ENCODE measurements around the gene SRP68. TPM values are rescaled to one million over a fixed set of nuclear protein-coding genes. Genes with fewer than 3 reads are reported as not detected.

The SRP68 gene
- total and polyA plus RNA-seq, 9 of the 15 experiments (the other 6 are each of a cell fraction or from before 2014, with no cell fraction given), result 29.4 to 92.6 (median 36.2) TPM

DNA sequence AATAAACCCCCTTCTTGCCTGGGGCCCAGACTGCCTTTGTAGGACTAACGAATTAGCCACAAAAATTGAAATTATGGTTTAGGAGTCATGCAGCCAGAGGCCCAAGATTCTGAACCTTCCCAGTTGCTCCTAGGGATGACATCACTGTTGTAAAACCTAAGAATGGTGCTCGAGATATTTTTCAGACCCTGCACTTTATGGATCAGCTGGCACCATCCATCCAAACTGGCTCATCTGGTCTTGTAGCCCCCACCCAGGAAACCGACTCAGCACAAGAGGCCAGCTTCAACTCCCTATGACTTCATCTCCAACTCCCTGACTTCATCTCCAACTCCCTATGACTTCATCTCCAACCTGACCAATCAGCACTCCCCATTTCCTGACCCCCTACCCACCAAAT is 34.3 kb downstream of the SRP68 start (continued):
- TF ChIP-seq, protein P1, sequence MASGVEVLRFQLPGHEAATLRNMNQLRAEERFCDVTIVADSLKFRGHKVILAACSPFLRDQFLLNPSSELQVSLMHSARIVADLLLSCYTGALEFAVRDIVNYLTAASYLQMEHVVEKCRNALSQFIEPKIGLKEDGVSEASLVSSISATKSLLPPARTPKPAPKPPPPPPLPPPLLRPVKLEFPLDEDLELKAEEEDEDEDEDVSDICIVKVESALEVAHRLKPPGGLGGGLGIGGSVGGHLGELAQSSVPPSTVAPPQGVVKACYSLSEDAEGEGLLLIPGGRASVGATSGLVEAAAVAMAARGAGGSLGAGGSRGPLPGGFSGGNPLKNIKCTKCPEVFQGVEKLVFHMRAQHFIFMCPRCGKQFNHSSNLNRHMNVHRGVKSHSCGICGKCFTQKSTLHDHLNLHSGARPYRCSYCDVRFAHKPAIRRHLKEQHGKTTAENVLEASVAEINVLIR (CRISPR knock-in tag; IDR thresholded peaks at IDR 0.05), result no peak
- TF ChIP-seq ZBTB7A (IDR thresholded peaks at IDR 0.05; ENCODE audit: borderline replicate concordance, control insufficient read depth, low read depth, low read length) (no peak), SNRNP70 (optimal IDR thresholded peaks at IDR 0.05; ENCODE audit: low read depth, low read length) (no peak), ZNF253 (CRISPR knock-in tag; conservative IDR thresholded peaks at IDR 0.05) (no peak), CBX2 (IDR thresholded peaks at IDR 0.05; ENCODE audit: insufficient read depth, low read length, poor library complexity, severe bottlenecking) (no peak), ZC3H8 (IDR thresholded peaks at IDR 0.05) (no peak), ZNF696 (CRISPR knock-in tag; conservative IDR thresholded peaks at IDR 0.05) (no peak), TARDBP (IDR thresholded peaks at IDR 0.05) (no peak), HDAC6 (IDR thresholded peaks at IDR 0.05; ENCODE audit: low read depth, low read length) (no peak), POLR2B (IDR thresholded peaks at IDR 0.05; ENCODE audit: low read depth, partially characterized antibody) (peak; percentile 37), KDM2B (CRISPR knock-in tag; IDR thresholded peaks at IDR 0.05) (no peak), ZNF444 (CRISPR knock-in tag; IDR thresholded peaks at IDR 0.05) (no peak), MTA3 (IDR thresholded peaks at IDR 0.05; ENCODE audit: borderline replicate concordance) (peak; percentile 27; the same call in 1 of the 2 replicates), ZNF778 (CRISPR knock-in tag; IDR thresholded peaks at IDR 0.05) (no peak), MAFF (IDR thresholded peaks at IDR 0.05; ENCODE audit: low read length) (no peak)
- TF ChIP-seq, protein P2, sequence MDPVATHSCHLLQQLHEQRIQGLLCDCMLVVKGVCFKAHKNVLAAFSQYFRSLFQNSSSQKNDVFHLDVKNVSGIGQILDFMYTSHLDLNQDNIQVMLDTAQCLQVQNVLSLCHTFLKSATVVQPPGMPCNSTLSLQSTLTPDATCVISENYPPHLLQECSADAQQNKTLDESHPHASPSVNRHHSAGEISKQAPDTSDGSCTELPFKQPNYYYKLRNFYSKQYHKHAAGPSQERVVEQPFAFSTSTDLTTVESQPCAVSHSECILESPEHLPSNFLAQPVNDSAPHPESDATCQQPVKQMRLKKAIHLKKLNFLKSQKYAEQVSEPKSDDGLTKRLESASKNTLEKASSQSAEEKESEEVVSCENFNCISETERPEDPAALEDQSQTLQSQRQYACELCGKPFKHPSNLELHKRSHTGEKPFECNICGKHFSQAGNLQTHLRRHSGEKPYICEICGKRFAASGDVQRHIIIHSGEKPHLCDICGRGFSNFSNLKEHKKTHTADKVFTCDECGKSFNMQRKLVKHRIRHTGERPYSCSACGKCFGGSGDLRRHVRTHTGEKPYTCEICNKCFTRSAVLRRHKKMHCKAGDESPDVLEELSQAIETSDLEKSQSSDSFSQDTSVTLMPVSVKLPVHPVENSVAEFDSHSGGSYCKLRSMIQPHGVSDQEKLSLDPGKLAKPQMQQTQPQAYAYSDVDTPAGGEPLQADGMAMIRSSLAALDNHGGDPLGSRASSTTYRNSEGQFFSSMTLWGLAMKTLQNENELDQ (CRISPR knock-in tag; IDR thresholded peaks at IDR 0.05; ENCODE audit: borderline replicate concordance), result no peak
- TF ChIP-seq, protein P3, sequence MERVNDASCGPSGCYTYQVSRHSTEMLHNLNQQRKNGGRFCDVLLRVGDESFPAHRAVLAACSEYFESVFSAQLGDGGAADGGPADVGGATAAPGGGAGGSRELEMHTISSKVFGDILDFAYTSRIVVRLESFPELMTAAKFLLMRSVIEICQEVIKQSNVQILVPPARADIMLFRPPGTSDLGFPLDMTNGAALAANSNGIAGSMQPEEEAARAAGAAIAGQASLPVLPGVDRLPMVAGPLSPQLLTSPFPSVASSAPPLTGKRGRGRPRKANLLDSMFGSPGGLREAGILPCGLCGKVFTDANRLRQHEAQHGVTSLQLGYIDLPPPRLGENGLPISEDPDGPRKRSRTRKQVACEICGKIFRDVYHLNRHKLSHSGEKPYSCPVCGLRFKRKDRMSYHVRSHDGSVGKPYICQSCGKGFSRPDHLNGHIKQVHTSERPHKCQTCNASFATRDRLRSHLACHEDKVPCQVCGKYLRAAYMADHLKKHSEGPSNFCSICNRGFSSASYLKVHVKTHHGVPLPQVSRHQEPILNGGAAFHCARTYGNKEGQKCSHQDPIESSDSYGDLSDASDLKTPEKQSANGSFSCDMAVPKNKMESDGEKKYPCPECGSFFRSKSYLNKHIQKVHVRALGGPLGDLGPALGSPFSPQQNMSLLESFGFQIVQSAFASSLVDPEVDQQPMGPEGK (CRISPR knock-in tag; IDR thresholded peaks at IDR 0.05; ENCODE audit: borderline replicate concordance), result no peak
- TF ChIP-seq, protein P4, sequence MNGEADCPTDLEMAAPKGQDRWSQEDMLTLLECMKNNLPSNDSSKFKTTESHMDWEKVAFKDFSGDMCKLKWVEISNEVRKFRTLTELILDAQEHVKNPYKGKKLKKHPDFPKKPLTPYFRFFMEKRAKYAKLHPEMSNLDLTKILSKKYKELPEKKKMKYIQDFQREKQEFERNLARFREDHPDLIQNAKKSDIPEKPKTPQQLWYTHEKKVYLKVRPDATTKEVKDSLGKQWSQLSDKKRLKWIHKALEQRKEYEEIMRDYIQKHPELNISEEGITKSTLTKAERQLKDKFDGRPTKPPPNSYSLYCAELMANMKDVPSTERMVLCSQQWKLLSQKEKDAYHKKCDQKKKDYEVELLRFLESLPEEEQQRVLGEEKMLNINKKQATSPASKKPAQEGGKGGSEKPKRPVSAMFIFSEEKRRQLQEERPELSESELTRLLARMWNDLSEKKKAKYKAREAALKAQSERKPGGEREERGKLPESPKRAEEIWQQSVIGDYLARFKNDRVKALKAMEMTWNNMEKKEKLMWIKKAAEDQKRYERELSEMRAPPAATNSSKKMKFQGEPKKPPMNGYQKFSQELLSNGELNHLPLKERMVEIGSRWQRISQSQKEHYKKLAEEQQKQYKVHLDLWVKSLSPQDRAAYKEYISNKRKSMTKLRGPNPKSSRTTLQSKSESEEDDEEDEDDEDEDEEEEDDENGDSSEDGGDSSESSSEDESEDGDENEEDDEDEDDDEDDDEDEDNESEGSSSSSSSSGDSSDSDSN (IDR thresholded peaks at IDR 0.05; ENCODE audit: borderline replicate concordance in 1 of 2, low read depth in 2 of 2, low read length in 2 of 2), result no peak
- TF ChIP-seq, protein P5, sequence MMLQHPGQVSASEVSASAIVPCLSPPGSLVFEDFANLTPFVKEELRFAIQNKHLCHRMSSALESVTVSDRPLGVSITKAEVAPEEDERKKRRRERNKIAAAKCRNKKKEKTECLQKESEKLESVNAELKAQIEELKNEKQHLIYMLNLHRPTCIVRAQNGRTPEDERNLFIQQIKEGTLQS (IDR thresholded peaks at IDR 0.05), result peak; percentile 24; the same call in 1 of the 2 replicates
- TF ChIP-seq, protein P5 (CRISPR knock-in tag; conservative IDR thresholded peaks at IDR 0.05), result no peak
